Endothelial cell of umbilical vein (primary cell): ENCODE measurements around the gene MXD4. TPM values are rescaled to one million over a fixed set of nuclear protein-coding genes. Genes with fewer than 3 reads are reported as not detected.

ENCODE experiments used
- BruUV-seq: library from RNA; stranded (reverse); fragments of 400-500 nt; replicated peaks from 2 replicates; lab custom pipeline; 2021; lab: Mats Ljungman, UMichigan
- CTCF ChIA-PET: fragments of 300-600, 350-600 bp; sonication (Branson Sonifier 250); formaldehyde crosslinking; loops from one replicate; lab custom pipeline; 2021; ENCODE audit warnings: antibody characterized with exemption, inconsistent platforms; lab: Charles Lee
- POLR2A ChIA-PET: fragments of 300-600, 350-600 bp; sonication (Branson Sonifier 250); formaldehyde crosslinking; loops from one replicate; lab custom pipeline; 2021; ENCODE audit warnings: antibody characterized with exemption, inconsistent platforms; lab: Charles Lee
- DNase-seq: peaks from one replicate; pipeline ENCODE4 v3.0.0-alpha.2; 2011; ENCODE audit warnings: low read depth, low spot score
- FAIRE-seq: peaks from 2 replicates; lab custom pipeline; 2011; peaks lifted over from hg19 to GRCh38; lab: Jason Lieb, UNC
- H2AFZ ChIP-seq: 2 replicates; pipeline ENCODE4 v1.6.0; 2012; ENCODE audit warnings: low read depth, low read length, control low read depth, inconsistent platforms
- H3K27ac ChIP-seq: 2 replicates; pipeline ENCODE4 v1.5.1; 2011; ENCODE audit warnings: low read depth, mild to moderate bottlenecking, control low read depth, low read length, moderate library complexity; ENCODE audit not compliant: insufficient read depth
- H3K27me3 ChIP-seq, 2 experiments: 2 replicates each; pipeline versions ENCODE4 v1.6.0 to v1.6.1; 2011; ENCODE audit warnings: low read length in 2 of 2, mixed read lengths in 1 of 2; ENCODE audit not compliant: control insufficient read depth in 2 of 2, insufficient read depth in 2 of 2
- H3K36me3 ChIP-seq, 2 experiments: 2 replicates in 1 of 2; 3 replicates in 1 of 2; pipeline ENCODE4 v1.5.1; 2011; ENCODE audit warnings: low read length in 2 of 2, mild to moderate bottlenecking in 1 of 2, moderate library complexity in 1 of 2; ENCODE audit not compliant: control insufficient read depth in 2 of 2, insufficient read depth in 2 of 2; ENCODE audit errors: extremely low read depth in 1 of 2
- H3K4me1 ChIP-seq: 3 replicates; pipeline ENCODE4 v1.5.1; 2011; ENCODE audit warnings: mild to moderate bottlenecking, low read length; ENCODE audit not compliant: control insufficient read depth, insufficient read depth; ENCODE audit errors: extremely low read depth
- H3K4me2 ChIP-seq: 2 replicates; pipeline ENCODE4 v1.6.1; 2011; ENCODE audit warnings: low read length, control low read depth, mixed read lengths; ENCODE audit not compliant: insufficient read depth
- H3K4me3 ChIP-seq, 3 experiments: fragments of 200-600 bp in 1 of 3; sonication (generic), shearing (Covaris generic) in 1 of 3; replicated peaks in 1 of 3; 2 replicates each; pipeline ENCODE4 v1.5.1; 2011 to 2016; ENCODE audit warnings: control low read depth in 3 of 3, low read length in 3 of 3, mild to moderate bottlenecking in 2 of 3, inconsistent platforms in 1 of 3, low read depth in 1 of 3, moderate library complexity in 1 of 3; ENCODE audit not compliant: insufficient read depth in 1 of 3
- H3K79me2 ChIP-seq: 2 replicates; pipeline ENCODE4 v1.6.0; 2012; ENCODE audit warnings: low read length, inconsistent platforms; ENCODE audit not compliant: control insufficient read depth, insufficient read depth
- H3K9ac ChIP-seq: replicated peaks from 2 replicates; pipeline ENCODE3; 2011; ENCODE audit warnings: low read length, control low read depth; ENCODE audit not compliant: insufficient read depth; ENCODE audit errors: extremely low read depth
- H3K9me1 ChIP-seq: replicated peaks from 3 replicates; pipeline ENCODE4 v1.6.0; 2011; ENCODE audit warnings: mild to moderate bottlenecking, low read length; ENCODE audit not compliant: control insufficient read depth, insufficient read depth; ENCODE audit errors: extremely low read depth
- H3K9me3 ChIP-seq: replicated peaks from 2 replicates; pipeline ENCODE4 v1.5.1; 2012; ENCODE audit warnings: low read length, inconsistent platforms; ENCODE audit not compliant: control insufficient read depth, insufficient read depth
- H4K20me1 ChIP-seq: replicated peaks from 2 replicates; pipeline ENCODE3; 2011; ENCODE audit warnings: mild to moderate bottlenecking, low read length; ENCODE audit not compliant: control insufficient read depth, insufficient read depth; ENCODE audit errors: extremely low read depth
- EZH2 ChIP-seq: IDR thresholded peaks from 2 replicates; pipeline ENCODE4 v1.6.1; 2012; ENCODE audit warnings: borderline replicate concordance, low read depth, mild to moderate bottlenecking, moderate library complexity, low read length, inconsistent platforms; ENCODE audit not compliant: severe bottlenecking
- FOS ChIP-seq: IDR thresholded peaks from 2 replicates; pipeline ENCODE4 v1.6.1; 2011; ENCODE audit warnings: mild to moderate bottlenecking, low read length, moderate library complexity, borderline replicate concordance; ENCODE audit not compliant: insufficient read depth
- GATA2 ChIP-seq: IDR thresholded peaks from 2 replicates; pipeline ENCODE4 v1.7.0; 2011; ENCODE audit warnings: low read depth, mild to moderate bottlenecking, moderate library complexity, mixed read lengths, low read length; ENCODE audit not compliant: insufficient read length, insufficient read depth
- JUN ChIP-seq: IDR thresholded peaks from 2 replicates; pipeline ENCODE4 v1.6.1; 2011; ENCODE audit warnings: borderline replicate concordance, low read depth; ENCODE audit not compliant: insufficient read length, insufficient read depth
- MYC ChIP-seq: IDR thresholded peaks from one replicate; pipeline ENCODE4 v1.6.1; 2011; ENCODE audit warnings: mild to moderate bottlenecking, low read depth, low read length
- POLR2A ChIP-seq: IDR thresholded peaks from 2 replicates; pipeline ENCODE4 v1.6.1; 2012; ENCODE audit warnings: low read depth, mild to moderate bottlenecking, control low read depth, low read length
- POLR2AphosphoS5 ChIP-seq: IDR thresholded peaks from 2 replicates; pipeline ENCODE4 v1.6.1; 2012; ENCODE audit warnings: low read depth, mild to moderate bottlenecking, control low read depth, low read length, moderate library complexity; ENCODE audit not compliant: insufficient read depth
- dilution Hi-C: fragments of 300-500 bp; cut with MboI; formaldehyde crosslinking; loops from one replicate; pipeline ENCODE4 v1.15.0; 2019; ENCODE audit warnings: low sequenced_read_pairs; ENCODE audit not compliant: extremely low pct_ligation_motif_present
- intact Hi-C: fragments of 100-400 bp; cut with micrococcal nuclease; formaldehyde crosslinking; loops from one replicate; pipeline ENCODE4 v1.10.0; 2022
- polyA plus RNA-seq, 4 experiments: library from polyadenylated mRNA; depleted of rRNA in 3 of 4; stranded (reverse) in 3 of 4; unstranded in 1 of 4; fragments of >200 nt; gene quantifications; 2 replicates each; pipeline versions ENCODE4 v1.2.1 to v1.2.3, GENCODE V29; 2011 to 2012; ENCODE audit warnings: missing spikeins in 1 of 4
- total RNA-seq: library from RNA; stranded (reverse); gene quantifications from 2 replicates; pipeline ENCODE4 v1.2.3, GENCODE V29; 2021
- TF ChIP-seq, protein P1 (sequence below): IDR thresholded peaks from 2 replicates; pipeline ENCODE4 v1.6.1; 2011; ENCODE audit not compliant: insufficient read depth, insufficient read length
- TF ChIP-seq, protein P2 (sequence below), 2 donors: IDR thresholded peaks; 1 replicate in 1 of 2; 2 replicates in 1 of 2; pipeline ENCODE4 v1.5.1; 2011; ENCODE audit warnings: low read length in 2 of 2, mild to moderate bottlenecking in 2 of 2, moderate library complexity in 2 of 2, control low read depth in 1 of 2, inconsistent platforms in 1 of 2, low read depth in 1 of 2; ENCODE audit not compliant: insufficient read depth in 1 of 2; ENCODE audit errors: extremely low read depth in 1 of 2

The MXD4 gene
- total and polyA plus RNA-seq, 2 donors (not counting 3 experiments of a cell fraction or from before 2014, with no cell fraction given): 62.7 to 74.1 TPM

DNA sequence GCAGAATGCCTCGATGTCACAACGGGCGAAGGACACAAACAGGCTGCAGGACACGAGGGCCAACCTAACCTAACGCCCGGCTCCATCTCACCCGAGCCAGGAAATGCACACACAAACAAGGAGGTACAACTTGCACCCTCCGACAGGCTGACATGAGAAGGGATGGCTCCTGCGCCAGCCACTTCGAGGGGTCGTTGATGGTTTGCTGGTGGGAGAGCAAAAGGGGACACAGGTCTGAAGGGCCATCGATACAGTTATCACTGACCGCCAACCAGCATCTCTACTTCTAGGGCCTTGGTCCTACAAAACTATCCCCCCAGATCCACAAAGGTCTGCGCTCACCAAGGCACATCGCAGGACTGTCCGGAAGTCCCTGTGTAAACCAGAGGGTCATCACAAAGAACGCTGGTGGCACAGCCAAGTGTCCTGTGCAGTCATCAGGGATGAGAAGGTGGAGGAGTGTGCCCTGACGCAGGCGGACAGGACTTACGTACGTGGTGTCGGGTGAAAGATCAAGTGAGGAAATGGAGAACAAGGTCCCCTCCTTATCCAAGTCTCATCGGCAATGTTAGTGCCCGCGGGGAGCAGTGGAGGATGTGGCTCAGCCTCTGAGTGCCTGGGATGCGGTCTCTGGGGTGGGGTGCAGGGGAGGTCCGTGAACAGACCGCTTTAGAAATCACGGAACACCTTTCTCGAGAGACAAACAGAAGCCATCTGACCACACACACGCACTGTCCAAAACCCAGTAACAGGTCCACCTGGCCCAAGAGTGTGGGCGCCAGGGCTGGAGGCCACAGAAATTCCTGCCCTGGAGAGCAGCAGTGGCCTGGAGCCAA, 7.0 kb downstream of the MXD4 start:
- Histone ChIP-seq H3K9me1 (no peaks in the 10 kb centered on the region), H3K9me3 (no peaks in the 10 kb centered on the region), H3K36me3 (peaks cover 2 to 52% of the 10 kb centered on the region in 2 experiments), H3K27ac (no peak overlapping the region), H3K4me3 (no peak overlapping the region), H4K20me1 (no peaks in the 10 kb centered on the region), H2AFZ (no peak overlapping the region), H3K79me2 (peaks cover 5% of the 10 kb centered on the region), H3K27me3 (no peaks in the 10 kb centered on the region), H3K4me2 (no peak overlapping the region), H3K4me1 (peaks cover 14% of the 10 kb centered on the region), H3K9ac (no peak overlapping the region)
- DNase-seq (no peak), FAIRE-seq (no peak)
- BruUV-seq: no TSS peak
- TF ChIP-seq JUN (no peak), EZH2 (no peak), GATA2 (no peak), FOS (no peak), POLR2AphosphoS5 (no peak), POLR2A (no peak), MYC (no peak)
- TF ChIP-seq, protein P1, sequence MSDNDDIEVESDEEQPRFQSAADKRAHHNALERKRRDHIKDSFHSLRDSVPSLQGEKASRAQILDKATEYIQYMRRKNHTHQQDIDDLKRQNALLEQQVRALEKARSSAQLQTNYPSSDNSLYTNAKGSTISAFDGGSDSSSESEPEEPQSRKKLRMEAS: no peak
- TF ChIP-seq, protein P2, sequence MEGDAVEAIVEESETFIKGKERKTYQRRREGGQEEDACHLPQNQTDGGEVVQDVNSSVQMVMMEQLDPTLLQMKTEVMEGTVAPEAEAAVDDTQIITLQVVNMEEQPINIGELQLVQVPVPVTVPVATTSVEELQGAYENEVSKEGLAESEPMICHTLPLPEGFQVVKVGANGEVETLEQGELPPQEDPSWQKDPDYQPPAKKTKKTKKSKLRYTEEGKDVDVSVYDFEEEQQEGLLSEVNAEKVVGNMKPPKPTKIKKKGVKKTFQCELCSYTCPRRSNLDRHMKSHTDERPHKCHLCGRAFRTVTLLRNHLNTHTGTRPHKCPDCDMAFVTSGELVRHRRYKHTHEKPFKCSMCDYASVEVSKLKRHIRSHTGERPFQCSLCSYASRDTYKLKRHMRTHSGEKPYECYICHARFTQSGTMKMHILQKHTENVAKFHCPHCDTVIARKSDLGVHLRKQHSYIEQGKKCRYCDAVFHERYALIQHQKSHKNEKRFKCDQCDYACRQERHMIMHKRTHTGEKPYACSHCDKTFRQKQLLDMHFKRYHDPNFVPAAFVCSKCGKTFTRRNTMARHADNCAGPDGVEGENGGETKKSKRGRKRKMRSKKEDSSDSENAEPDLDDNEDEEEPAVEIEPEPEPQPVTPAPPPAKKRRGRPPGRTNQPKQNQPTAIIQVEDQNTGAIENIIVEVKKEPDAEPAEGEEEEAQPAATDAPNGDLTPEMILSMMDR (IDR thresholded peaks at IDR 0.05; ENCODE audit: extremely low read depth in 1 of 2, insufficient read depth in 1 of 2, low read depth in 1 of 2, low read length in 2 of 2): no peak
- dilution Hi-C loops: no loop called here
- CTCF ChIA-PET: no interaction called here
- POLR2A ChIA-PET: no interaction called here
- intact Hi-C loops: no loop called here
